ENCODE results near the gene YAP1.
A peak's percentile ranks its signal among the peaks of the same experiment; 100 is the strongest.

The YAP1 gene

GRCh38 chr11:102254047-102254446, 143.8 kb downstream of the YAP1 start:
- TF ChIP-seq EZH2 (IDR thresholded peaks at IDR 0.05; ENCODE audit: borderline replicate concordance, low read depth, low read length, severe bottlenecking) = no peak
- TF ChIP-seq, protein P1, sequence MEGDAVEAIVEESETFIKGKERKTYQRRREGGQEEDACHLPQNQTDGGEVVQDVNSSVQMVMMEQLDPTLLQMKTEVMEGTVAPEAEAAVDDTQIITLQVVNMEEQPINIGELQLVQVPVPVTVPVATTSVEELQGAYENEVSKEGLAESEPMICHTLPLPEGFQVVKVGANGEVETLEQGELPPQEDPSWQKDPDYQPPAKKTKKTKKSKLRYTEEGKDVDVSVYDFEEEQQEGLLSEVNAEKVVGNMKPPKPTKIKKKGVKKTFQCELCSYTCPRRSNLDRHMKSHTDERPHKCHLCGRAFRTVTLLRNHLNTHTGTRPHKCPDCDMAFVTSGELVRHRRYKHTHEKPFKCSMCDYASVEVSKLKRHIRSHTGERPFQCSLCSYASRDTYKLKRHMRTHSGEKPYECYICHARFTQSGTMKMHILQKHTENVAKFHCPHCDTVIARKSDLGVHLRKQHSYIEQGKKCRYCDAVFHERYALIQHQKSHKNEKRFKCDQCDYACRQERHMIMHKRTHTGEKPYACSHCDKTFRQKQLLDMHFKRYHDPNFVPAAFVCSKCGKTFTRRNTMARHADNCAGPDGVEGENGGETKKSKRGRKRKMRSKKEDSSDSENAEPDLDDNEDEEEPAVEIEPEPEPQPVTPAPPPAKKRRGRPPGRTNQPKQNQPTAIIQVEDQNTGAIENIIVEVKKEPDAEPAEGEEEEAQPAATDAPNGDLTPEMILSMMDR (IDR thresholded peaks at IDR 0.05; ENCODE audit: borderline replicate concordance, extremely low read depth, low read length, poor library complexity, severe bottlenecking) = peak; percentile 51

DNA sequence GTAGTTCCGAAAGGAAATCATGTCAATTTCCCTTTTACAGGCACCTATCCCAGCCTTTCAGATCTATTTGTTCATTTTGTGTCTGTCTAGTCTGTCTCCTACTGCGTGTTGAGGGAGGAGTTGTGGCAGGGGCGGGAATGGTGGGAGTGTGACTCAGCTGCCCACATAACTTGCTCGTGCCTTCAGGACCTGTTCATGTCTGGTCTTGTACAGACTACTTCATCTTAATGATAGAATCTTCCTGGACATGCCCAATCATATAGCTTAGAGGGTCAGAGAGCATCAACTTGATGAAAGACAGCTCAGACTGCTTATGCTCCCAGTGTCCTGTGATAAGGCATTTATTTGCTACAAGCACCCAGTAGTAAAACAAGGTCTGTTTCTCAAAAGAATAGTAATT, 146.0 kb downstream of the YAP1 start:
- no peak overlapping the region for H3K4me2 ChIP-seq (ENCODE audit: insufficient read depth, low read length)
- TF ChIP-seq, protein P1 (IDR thresholded peaks at IDR 0.05; ENCODE audit: borderline replicate concordance, extremely low read depth, low read length, poor library complexity, severe bottlenecking) = no peak
- TF ChIP-seq EZH2 (IDR thresholded peaks at IDR 0.05; ENCODE audit: borderline replicate concordance, low read depth, low read length, severe bottlenecking) = no peak
- no peak for DNase-seq

More at GRCh38 chr11:102254047-102254446, 143.8 kb downstream of the YAP1 start:
- no peaks in the 10 kb centered on the region for H4K20me1 ChIP-seq (ENCODE audit: insufficient read depth, low read length)
- H3K9me3 ChIP-seq (ENCODE audit: insufficient read depth, low read length, severe bottlenecking) = no peaks in the 10 kb centered on the region
- no peaks in the 10 kb centered on the region for H3K79me2 ChIP-seq (ENCODE audit: insufficient read depth, low read length)
- no peak overlapping the region for H2AFZ ChIP-seq (ENCODE audit: low read depth, low read length)
- no peak overlapping the region for H3K9ac ChIP-seq (ENCODE audit: low read depth, low read length)
- no peak overlapping the region for H3K4me3 ChIP-seq (ENCODE audit: low read depth in 1 of 2, low read length in 2 of 2)
- no peak overlapping the region for H3K27ac ChIP-seq (ENCODE audit: low read length)
- ATAC-seq (ENCODE audit: insufficient read depth, low read depth) = no peak
- no peaks in the 10 kb centered on the region for H3K4me1 ChIP-seq (ENCODE audit: insufficient read depth, low read length)
- DNase-seq = no peak
- no peak overlapping the region for H3K4me2 ChIP-seq (ENCODE audit: insufficient read depth, low read length)
- no peaks in the 10 kb centered on the region for H3K36me3 ChIP-seq (ENCODE audit: insufficient read depth, low read length)
- no peaks in the 10 kb centered on the region for H3K27me3 ChIP-seq (ENCODE audit: insufficient read depth, low read length, poor library complexity)

DNA sequence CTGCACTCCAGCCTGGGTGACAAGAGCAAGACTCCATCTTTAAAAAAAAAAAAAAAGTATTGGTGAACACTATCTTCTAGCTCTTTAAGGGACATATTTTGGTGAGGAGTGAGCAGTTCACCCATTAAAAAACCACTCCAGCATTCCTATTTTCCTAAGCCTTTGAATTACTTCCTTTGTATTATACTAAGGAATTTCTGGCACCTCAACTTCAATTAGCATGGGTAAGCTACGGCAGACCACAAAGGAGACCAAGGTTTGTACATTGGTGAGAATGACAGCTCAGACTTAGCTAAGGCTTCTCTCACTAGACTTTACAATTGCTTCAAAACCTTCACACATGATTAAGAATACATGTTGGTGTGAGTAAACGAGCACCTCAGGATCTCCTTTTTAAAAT, 150.0 kb downstream of the YAP1 start:
- ATAC-seq (ENCODE audit: insufficient read depth, low read depth) = no peak
- TF ChIP-seq EZH2 (IDR thresholded peaks at IDR 0.05; ENCODE audit: borderline replicate concordance, low read depth, low read length, severe bottlenecking) = no peak
- TF ChIP-seq, protein P1 (IDR thresholded peaks at IDR 0.05; ENCODE audit: borderline replicate concordance, extremely low read depth, low read length, poor library complexity, severe bottlenecking) = no peak

More for the DNA sequence above, 146.0 kb downstream of the YAP1 start:
- ATAC-seq (ENCODE audit: insufficient read depth, low read depth) = no peak
- Histone ChIP-seq H3K4me3 (ENCODE audit: low read depth in 1 of 2, low read length in 2 of 2) (no peak overlapping the region), H3K9me3 (ENCODE audit: insufficient read depth, low read length, severe bottlenecking) (no peaks in the 10 kb centered on the region), H3K27ac (ENCODE audit: low read length) (no peak overlapping the region), H4K20me1 (ENCODE audit: insufficient read depth, low read length) (no peaks in the 10 kb centered on the region), H3K36me3 (ENCODE audit: insufficient read depth, low read length) (no peaks in the 10 kb centered on the region), H3K4me1 (ENCODE audit: insufficient read depth, low read length) (no peaks in the 10 kb centered on the region), H3K9ac (ENCODE audit: low read depth, low read length) (no peak overlapping the region), H3K27me3 (ENCODE audit: insufficient read depth, low read length, poor library complexity) (no peaks in the 10 kb centered on the region), H2AFZ (ENCODE audit: low read depth, low read length) (no peak overlapping the region), H3K79me2 (ENCODE audit: insufficient read depth, low read length) (no peaks in the 10 kb centered on the region)

More for the DNA sequence above, 150.0 kb downstream of the YAP1 start:
- DNase-seq = no peak
- Histone ChIP-seq H3K9me3 (ENCODE audit: insufficient read depth, low read length, severe bottlenecking) (no peaks in the 10 kb centered on the region), H3K4me3 (ENCODE audit: low read depth in 1 of 2, low read length in 2 of 2) (no peak overlapping the region), H3K79me2 (ENCODE audit: insufficient read depth, low read length) (no peaks in the 10 kb centered on the region), H3K27ac (ENCODE audit: low read length) (no peak overlapping the region), H3K9ac (ENCODE audit: low read depth, low read length) (no peak overlapping the region), H4K20me1 (ENCODE audit: insufficient read depth, low read length) (no peaks in the 10 kb centered on the region), H3K36me3 (ENCODE audit: insufficient read depth, low read length) (no peaks in the 10 kb centered on the region), H3K4me1 (ENCODE audit: insufficient read depth, low read length) (no peaks in the 10 kb centered on the region), H3K27me3 (ENCODE audit: insufficient read depth, low read length, poor library complexity) (no peaks in the 10 kb centered on the region), H3K4me2 (ENCODE audit: insufficient read depth, low read length) (no peak overlapping the region), H2AFZ (ENCODE audit: low read depth, low read length) (no peak overlapping the region)

All from DND-41 (cell line).